OCI-LY7 (cell line): ENCODE data around the gene DZIP1L. TPM values are rescaled to one million over a fixed set of nuclear protein-coding genes. Genes with fewer than 3 reads are reported as not detected.

Experiments used
- BruUV-seq: library from RNA; stranded (reverse); fragments of 400-500 nt; replicated peaks from 2 replicates; lab custom pipeline; 2021; lab: Mats Ljungman, UMichigan
- CTCF ChIA-PET: fragments of 300-600 bp; sonication (Branson Sonifier 250); formaldehyde crosslinking; loops from one replicate; lab custom pipeline; 2022; ENCODE audit warnings: antibody characterized with exemption; ENCODE audit not compliant: unreplicated experiment; lab: Charles Lee
- POLR2A ChIA-PET: fragments of 300-600 bp; sonication (Branson Sonifier 250); formaldehyde crosslinking; loops from one replicate; lab custom pipeline; 2022; ENCODE audit warnings: antibody characterized with exemption; lab: Charles Lee
- DNase-seq: peaks from one replicate; pipeline ENCODE4 v3.0.0-alpha.2; 2015; ENCODE audit warnings: low spot score
- H2AFZ ChIP-seq: fragments of 200-600 bp; sonication (generic), shearing (Covaris generic); 2 replicates; pipeline ENCODE4 v1.6.1; 2014; ENCODE audit warnings: mild to moderate bottlenecking, antibody characterized with exemption, low read length, moderate library complexity
- H3K27ac ChIP-seq: fragments of 200-600 bp; sonication (generic); 2 replicates; pipeline ENCODE4 v1.5.1; 2014; ENCODE audit warnings: mixed run types, low read depth, mild to moderate bottlenecking, moderate library complexity, low read length, inconsistent platforms; ENCODE audit not compliant: poor library complexity, severe bottlenecking
- H3K36me3 ChIP-seq: fragments of 200-600 bp; sonication (generic); 2 replicates; pipeline ENCODE4 v1.6.1; 2014; ENCODE audit warnings: mild to moderate bottlenecking, antibody characterized with exemption, low read length, moderate library complexity, mixed read lengths; ENCODE audit not compliant: insufficient read depth
- H3K4me1 ChIP-seq: fragments of 200-600 bp; sonication (generic); 2 replicates; pipeline ENCODE4 v1.5.1; 2014; ENCODE audit warnings: mild to moderate bottlenecking, low read length; ENCODE audit not compliant: insufficient read depth, poor library complexity, severe bottlenecking
- H3K4me2 ChIP-seq: fragments of 200-600 bp; sonication (generic); 2 replicates; pipeline ENCODE4 v1.6.1; 2014; ENCODE audit warnings: mild to moderate bottlenecking, low read length
- H3K4me3 ChIP-seq: fragments of 200-600 bp; sonication (generic); 2 replicates; pipeline ENCODE4 v1.5.1; 2014; ENCODE audit warnings: mild to moderate bottlenecking, low read depth, low read length; ENCODE audit not compliant: poor library complexity, severe bottlenecking
- H3K79me2 ChIP-seq: fragments of 200-600 bp; sonication (generic); 2 replicates; pipeline ENCODE4 v1.6.1; 2016; ENCODE audit warnings: low read depth, mild to moderate bottlenecking, low read length, moderate library complexity, mixed read lengths; ENCODE audit not compliant: insufficient read depth
- H3K9me2 ChIP-seq: fragments of 200-600 bp; sonication (generic); 2 replicates; pipeline ENCODE4 v1.6.1; 2016; ENCODE audit warnings: mild to moderate bottlenecking, low read length, mixed read lengths; ENCODE audit not compliant: insufficient read depth
- H3K9me3 ChIP-seq: fragments of 200-600 bp; sonication (generic); 2 replicates; pipeline ENCODE4 v1.6.1; 2014; ENCODE audit warnings: mild to moderate bottlenecking, mixed run types, low read length, mixed read lengths
- H4K20me1 ChIP-seq: fragments of 200-600 bp; sonication (generic); 2 replicates; pipeline ENCODE4 v1.6.1; 2014; ENCODE audit warnings: mild to moderate bottlenecking, antibody characterized with exemption, low read length, moderate library complexity, mixed read lengths; ENCODE audit not compliant: insufficient read depth
- EZH2phosphoT487 ChIP-seq: fragments of 200-600 bp; sonication (generic); IDR thresholded peaks from 2 replicates; pipeline ENCODE4 v1.6.1; 2018; ENCODE audit warnings: low read depth, borderline replicate concordance, mild to moderate bottlenecking, mixed run types, antibody characterized with exemption, low read length, moderate library complexity, mixed read lengths
- intact Hi-C: fragments of 100-400 bp; cut with micrococcal nuclease; formaldehyde crosslinking; loops from one replicate; pipeline ENCODE4 v1.10.0; 2022; ENCODE audit not compliant: unreplicated experiment
- total RNA-seq, 2 experiments: library from RNA; depleted of rRNA in 1 of 2; stranded (reverse); fragments of >200 nt in 1 of 2; shearing (Covaris generic) in 1 of 2; gene quantifications; 2 replicates each; pipeline ENCODE4 v1.2.3, GENCODE V29; 2014 to 2022
- TF ChIP-seq, protein P1 (sequence below): fragments of 200-600 bp; sonication (generic); conservative IDR thresholded peaks from 2 replicates; pipeline ENCODE4 v1.5.1; 2014; ENCODE audit warnings: mild to moderate bottlenecking, antibody characterized with exemption, low read length, moderate library complexity, mixed read lengths

The DZIP1L gene
- total RNA-seq, 2 experiments from 2014 or later: not detected

DNA sequence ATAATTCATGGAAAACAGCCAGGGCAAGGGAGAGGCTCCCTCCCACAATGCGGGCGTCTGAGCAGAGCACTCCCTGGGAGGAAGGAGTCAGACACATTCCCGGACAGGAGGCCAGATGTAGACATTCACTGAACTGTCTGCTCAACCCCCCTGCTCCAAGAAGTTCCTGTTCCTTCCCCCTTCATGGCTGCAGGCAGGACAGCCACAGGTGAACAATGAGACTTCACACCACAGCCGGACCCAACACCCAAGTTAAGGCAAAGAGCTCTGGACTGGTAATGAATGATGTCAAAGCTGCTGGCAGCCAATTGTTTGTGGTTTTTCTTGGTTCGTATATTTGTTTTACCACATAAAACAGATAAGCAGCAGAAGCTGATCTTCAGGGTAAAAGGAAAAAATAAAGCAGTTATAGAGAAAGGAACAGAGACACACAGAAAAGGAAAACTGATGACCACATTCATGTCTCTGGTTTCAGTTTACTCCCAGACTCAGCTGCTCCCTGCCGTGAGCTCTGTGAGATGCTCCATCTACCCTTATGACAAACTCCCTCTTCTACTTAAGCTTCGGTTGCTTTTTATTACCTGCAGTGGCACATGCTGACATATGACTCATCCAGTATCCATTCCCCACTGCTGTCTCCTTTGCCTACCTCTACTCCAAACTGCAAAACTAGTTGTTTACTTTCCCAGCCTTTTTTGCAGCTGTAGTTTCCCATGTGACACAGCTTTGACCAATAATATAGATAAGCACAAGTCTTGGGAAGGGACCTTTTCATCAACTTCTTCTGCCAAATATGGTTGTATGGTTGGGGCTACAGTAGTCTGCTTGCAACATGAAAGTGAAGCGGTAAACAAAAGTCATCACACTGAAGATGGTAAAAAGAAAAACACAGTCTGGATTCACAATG is 33.1 kb downstream of the DZIP1L start:
- Histone ChIP-seq H3K4me3 (no peak overlapping the region), H4K20me1 (no peaks in the 10 kb centered on the region), H3K27ac (no peak overlapping the region), H3K79me2 (no peaks in the 10 kb centered on the region), H3K36me3 (no peaks in the 10 kb centered on the region), H3K4me1 (no peaks in the 10 kb centered on the region), H3K4me2 (no peak overlapping the region), H3K9me2 (no peaks in the 10 kb centered on the region), H3K9me3 (no peaks in the 10 kb centered on the region), H2AFZ (no peak overlapping the region)
- no peak for DNase-seq
- BruUV-seq: no TSS peak
- ChIA-PET POLR2A (no interaction called here), CTCF (no interaction called here)
- intact Hi-C loops: no loop called here
- no peak for TF ChIP-seq EZH2phosphoT487
- TF ChIP-seq, protein P1, sequence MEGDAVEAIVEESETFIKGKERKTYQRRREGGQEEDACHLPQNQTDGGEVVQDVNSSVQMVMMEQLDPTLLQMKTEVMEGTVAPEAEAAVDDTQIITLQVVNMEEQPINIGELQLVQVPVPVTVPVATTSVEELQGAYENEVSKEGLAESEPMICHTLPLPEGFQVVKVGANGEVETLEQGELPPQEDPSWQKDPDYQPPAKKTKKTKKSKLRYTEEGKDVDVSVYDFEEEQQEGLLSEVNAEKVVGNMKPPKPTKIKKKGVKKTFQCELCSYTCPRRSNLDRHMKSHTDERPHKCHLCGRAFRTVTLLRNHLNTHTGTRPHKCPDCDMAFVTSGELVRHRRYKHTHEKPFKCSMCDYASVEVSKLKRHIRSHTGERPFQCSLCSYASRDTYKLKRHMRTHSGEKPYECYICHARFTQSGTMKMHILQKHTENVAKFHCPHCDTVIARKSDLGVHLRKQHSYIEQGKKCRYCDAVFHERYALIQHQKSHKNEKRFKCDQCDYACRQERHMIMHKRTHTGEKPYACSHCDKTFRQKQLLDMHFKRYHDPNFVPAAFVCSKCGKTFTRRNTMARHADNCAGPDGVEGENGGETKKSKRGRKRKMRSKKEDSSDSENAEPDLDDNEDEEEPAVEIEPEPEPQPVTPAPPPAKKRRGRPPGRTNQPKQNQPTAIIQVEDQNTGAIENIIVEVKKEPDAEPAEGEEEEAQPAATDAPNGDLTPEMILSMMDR: no peak

DNA sequence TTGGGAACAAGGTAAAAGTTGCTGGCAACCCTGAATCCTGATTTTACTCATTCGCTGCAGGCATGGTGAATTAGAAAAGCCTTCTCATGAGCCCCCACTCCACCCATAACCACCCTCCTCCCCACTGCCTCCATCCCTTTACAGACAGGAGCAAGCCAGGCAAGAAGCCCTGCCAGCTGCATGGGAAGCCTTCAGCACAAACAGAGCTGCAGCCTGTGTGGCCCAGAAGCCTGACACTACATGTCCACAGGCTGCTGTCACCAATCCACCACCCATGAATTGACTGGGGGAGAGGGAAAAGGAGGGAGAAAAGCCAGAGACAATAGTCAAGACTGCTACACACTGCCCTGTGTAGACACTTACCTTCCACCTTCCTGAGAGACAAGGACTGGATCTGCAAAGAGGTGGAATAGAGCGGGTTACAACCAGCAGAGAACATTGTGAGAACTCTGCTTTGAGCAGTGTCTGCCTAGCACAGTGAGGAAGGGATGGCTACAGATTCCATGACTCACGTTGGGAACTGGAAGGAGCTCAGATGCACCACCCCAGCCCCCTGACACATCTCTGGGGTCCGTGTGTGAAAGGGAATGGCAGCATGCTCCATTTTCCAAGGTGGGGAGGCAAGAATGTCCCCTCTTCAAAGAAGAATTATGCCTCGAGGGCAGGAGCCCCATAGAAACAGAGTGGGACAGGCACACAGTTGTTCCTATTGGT is 33.9 kb downstream of the DZIP1L start:
- Histone ChIP-seq H3K27ac (no peak overlapping the region), H3K36me3 (no peaks in the 10 kb centered on the region), H3K79me2 (no peaks in the 10 kb centered on the region), H4K20me1 (no peaks in the 10 kb centered on the region), H3K4me3 (no peak overlapping the region), H3K9me2 (no peaks in the 10 kb centered on the region), H3K4me1 (no peaks in the 10 kb centered on the region), H2AFZ (no peak overlapping the region), H3K4me2 (no peak overlapping the region), H3K9me3 (no peaks in the 10 kb centered on the region)
- POLR2A ChIA-PET: no interaction called here
- CTCF ChIA-PET: no interaction called here
- no TSS peak for BruUV-seq
- intact Hi-C loops: no loop called here
- no peak for TF ChIP-seq EZH2phosphoT487
- TF ChIP-seq, protein P1: no peak
- DNase-seq: no peak
